CD4-positive, alpha-beta T cell treated with Interleukin-17A for 1 hour (primary cell): ENCODE results near the gene SNRPA.
A peak's percentile ranks its signal among the peaks of the same experiment; 100 is the strongest.

Source experiments
- DNase-seq: peaks from one replicate; pipeline ENCODE4 v3.0.0-alpha.2; 2020

Gene SNRPA

GRCh38 chr19:40750874-40751537, at the start of gene SNRPA:
TSS of gene SNRPA (plus strand) at chr19:40751203. CDS start at chr19:40751409, 206 bp downstream.
- peak; percentile 97 for DNase-seq

- DNase-seq, result no peak
Measured at GRCh38 chr19:40701758-40702157, 49.2 kb upstream of the SNRPA start.

- DNase-seq, result no peak
Measured at GRCh38 chr19:40702337-40703012, 48.5 kb upstream of the SNRPA start.

GRCh38 chr19:40703029-40703755, 47.8 kb upstream of the SNRPA start:
- DNase-seq, result no peak

GRCh38 chr19:40704491-40705361, 46.3 kb upstream of the SNRPA start:
- no peak for DNase-seq

GRCh38 chr19:40705362-40705651, 45.7 kb upstream of the SNRPA start:
- DNase-seq, result no peak

GRCh38 chr19:40705950-40706619, 44.9 kb upstream of the SNRPA start:
- DNase-seq, result no peak

GRCh38 chr19:40707615-40708014, 43.4 kb upstream of the SNRPA start:
- DNase-seq, result no peak

GRCh38 chr19:40709817-40710216, 41.2 kb upstream of the SNRPA start:
- DNase-seq, result no peak

GRCh38 chr19:40713939-40714338, 37.1 kb upstream of the SNRPA start:
- DNase-seq, result no peak

- peak; percentile 97 for DNase-seq
Measured at GRCh38 chr19:40714441-40715299, 36.3 kb upstream of the SNRPA start.

- peak; percentile 70 for DNase-seq
Measured at GRCh38 chr19:40716031-40716481, 34.9 kb upstream of the SNRPA start.

GRCh38 chr19:40716482-40717324, 34.3 kb upstream of the SNRPA start, which contains the start of the genes COQ8B and ITPKC:
TSS of gene COQ8B (minus strand) at chr19:40716886. CDS start at chr19:40714632, 2,254 bp downstream.
TSS of gene ITPKC (plus strand) at chr19:40717112. CDS start at chr19:40717136, 24 bp downstream.
- DNase-seq, result peak; percentile 99

GRCh38 chr19:40717325-40717879, 33.6 kb upstream of the SNRPA start:
- no peak for DNase-seq

GRCh38 chr19:40717880-40718773, 32.9 kb upstream of the SNRPA start:
- DNase-seq, result no peak

GRCh38 chr19:40718774-40719391, 32.1 kb upstream of the SNRPA start:
- DNase-seq, result no peak

- DNase-seq, result no peak
Measured at GRCh38 chr19:40719414-40719894, 31.5 kb upstream of the SNRPA start.

GRCh38 chr19:40721140-40721486, 29.9 kb upstream of the SNRPA start:
- no peak for DNase-seq
